ENCODE results near the gene RAET1G. TPM values are rescaled to one million over a fixed set of nuclear protein-coding genes. Genes with fewer than 3 reads are reported as not detected.
"Not testable (repeated sequence)": the region's sequence is repeated elsewhere in the genome, so short reads cannot be mapped to it uniquely, and the experiment has no call there.

The RAET1G gene
- total and polyA plus RNA-seq, 12 donors: 0.22 to 40.7 (median 11.6) TPM

DNA sequence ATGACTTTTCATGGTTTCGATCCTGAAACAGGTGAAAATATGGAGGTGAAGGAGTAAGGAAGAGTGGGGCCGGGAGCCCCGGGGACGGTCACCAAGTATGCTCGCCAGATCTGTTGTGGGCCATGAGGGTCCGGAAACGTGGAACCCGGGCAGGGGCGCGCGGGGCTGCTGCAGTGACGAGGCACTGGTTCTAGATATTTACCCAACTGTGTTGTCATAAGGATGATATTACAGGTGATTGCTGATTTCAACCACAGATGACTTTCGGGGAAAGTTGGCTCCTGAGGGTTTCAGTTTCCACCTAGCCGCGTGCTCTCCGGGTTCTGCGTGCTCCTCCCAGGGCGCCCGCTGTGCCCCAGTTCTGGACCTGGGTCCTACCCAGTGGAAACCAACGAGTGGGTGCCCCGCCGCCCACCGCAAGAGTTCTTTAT is 12.2 kb downstream of the RAET1G start:
- TF ChIP-seq POLR2A (IDR thresholded peaks at IDR 0.05): no peak
- TF ChIP-seq, protein P1, sequence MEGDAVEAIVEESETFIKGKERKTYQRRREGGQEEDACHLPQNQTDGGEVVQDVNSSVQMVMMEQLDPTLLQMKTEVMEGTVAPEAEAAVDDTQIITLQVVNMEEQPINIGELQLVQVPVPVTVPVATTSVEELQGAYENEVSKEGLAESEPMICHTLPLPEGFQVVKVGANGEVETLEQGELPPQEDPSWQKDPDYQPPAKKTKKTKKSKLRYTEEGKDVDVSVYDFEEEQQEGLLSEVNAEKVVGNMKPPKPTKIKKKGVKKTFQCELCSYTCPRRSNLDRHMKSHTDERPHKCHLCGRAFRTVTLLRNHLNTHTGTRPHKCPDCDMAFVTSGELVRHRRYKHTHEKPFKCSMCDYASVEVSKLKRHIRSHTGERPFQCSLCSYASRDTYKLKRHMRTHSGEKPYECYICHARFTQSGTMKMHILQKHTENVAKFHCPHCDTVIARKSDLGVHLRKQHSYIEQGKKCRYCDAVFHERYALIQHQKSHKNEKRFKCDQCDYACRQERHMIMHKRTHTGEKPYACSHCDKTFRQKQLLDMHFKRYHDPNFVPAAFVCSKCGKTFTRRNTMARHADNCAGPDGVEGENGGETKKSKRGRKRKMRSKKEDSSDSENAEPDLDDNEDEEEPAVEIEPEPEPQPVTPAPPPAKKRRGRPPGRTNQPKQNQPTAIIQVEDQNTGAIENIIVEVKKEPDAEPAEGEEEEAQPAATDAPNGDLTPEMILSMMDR (IDR thresholded peaks at IDR 0.05): no peak
- Histone ChIP-seq H3K4me1 (replicated peaks in 1 of 2) (no peaks in the 10 kb centered on the region), H3K27ac (no peak overlapping the region), H3K36me3 (replicated peaks in 1 of 2) (no peaks in the 10 kb centered on the region), H3K4me3 (no peak overlapping the region), H3K9me3 (replicated peaks in 1 of 3) (no peaks in the 10 kb centered on the region), H3K27me3 (no peaks in the 10 kb centered on the region)
- WGBS, 4 donors: 94 to 97% (median 96%) methylated on average over 23 of the region's 23 CpGs
- DNase-seq: peak in 3 of 7 donors; percentile 7 to 25 (median 8)
- intact Hi-C loops (cut with DNase I): no loop called here

DNA sequence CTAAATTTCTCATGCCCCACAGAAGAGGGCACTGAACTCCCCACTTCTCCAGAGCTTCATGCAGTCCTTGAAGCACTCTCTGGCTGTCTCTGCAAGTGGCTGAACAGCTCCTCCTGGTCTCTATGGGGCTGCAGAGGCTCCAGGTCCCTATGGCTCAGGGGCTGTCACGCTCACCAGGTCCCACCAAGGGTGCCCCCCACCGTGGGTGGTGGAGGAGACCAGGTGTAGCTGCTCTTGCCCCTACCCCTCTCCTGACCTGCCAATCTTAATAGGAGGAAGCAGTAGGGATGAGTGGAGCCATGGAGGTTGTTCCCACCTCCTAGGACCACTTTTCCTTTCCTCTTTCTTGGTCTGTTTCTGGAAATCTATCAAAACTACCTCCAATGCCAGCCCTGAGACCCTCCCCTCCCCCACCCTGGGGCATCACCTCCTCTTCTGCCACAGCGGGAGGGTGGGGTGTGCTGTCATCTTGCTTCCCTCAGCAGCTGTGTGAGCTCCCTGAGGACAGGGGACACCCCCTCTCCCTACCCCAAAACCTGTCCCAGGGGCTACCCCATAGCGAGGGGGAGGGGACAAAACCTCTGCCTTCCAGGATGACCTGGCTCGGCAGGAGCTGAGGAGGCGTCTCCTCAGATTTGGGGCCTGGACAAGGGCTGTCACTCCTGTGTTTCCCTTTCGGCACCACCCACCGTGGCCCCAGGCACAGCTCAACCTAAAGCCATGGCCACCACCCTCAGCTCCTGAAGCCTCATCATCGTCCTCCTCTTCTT is 13.0 kb downstream of the RAET1G start:
- 81 to 96% (median 89%) methylated on average over 5 to 9 of the region's 9 CpGs for WGBS, 4 donors
- TF ChIP-seq POLR2A (IDR thresholded peaks at IDR 0.05): no peak
- TF ChIP-seq, protein P1 (IDR thresholded peaks at IDR 0.05): no peak
- peak in 1 of 7 donors; percentile 14 for DNase-seq

DNA sequence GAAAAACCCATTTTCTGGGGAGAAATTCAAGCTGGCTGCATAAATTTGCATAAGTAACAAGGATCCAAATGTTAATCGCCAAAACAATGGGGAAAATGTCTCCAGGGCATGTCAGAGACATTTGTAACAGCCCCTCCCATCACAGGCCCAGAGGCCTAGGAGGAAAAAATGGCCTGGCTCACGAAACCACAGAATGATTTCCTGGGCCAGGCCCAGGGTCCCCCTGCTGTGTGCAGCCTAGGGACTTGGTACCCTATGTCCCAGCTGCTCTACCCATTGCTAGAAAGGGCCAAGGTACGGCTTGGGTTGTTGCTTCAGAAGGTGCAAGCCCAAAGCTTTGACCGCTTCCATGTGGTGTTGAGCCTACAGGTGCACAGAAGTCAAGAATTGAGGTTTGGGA is 14.4 kb downstream of the RAET1G start:
- H3K4me1 ChIP-seq (replicated peaks in 1 of 2); H3K4me3 ChIP-seq; H3K9me3 ChIP-seq (replicated peaks in 1 of 3); H3K36me3 ChIP-seq (replicated peaks in 1 of 2); intact Hi-C loops (cut with DNase I); H3K27me3 ChIP-seq; H3K27ac ChIP-seq: not testable (repeated sequence)
- peak in 1 of 7 donors; percentile 23 for DNase-seq
- WGBS, 4 donors: 64 to 83% (median 78%) methylated on average over 2 to 4 of the region's 4 CpGs

More for the DNA sequence above, 13.0 kb downstream of the RAET1G start:
- Histone ChIP-seq H3K27me3 (no peaks in the 10 kb centered on the region), H3K4me1 (replicated peaks in 1 of 2) (no peaks in the 10 kb centered on the region), H3K27ac (no peak overlapping the region), H3K36me3 (replicated peaks in 1 of 2) (no peaks in the 10 kb centered on the region), H3K4me3 (no peak overlapping the region), H3K9me3 (replicated peaks in 1 of 3) (no peaks in the 10 kb centered on the region)
- intact Hi-C loops (cut with DNase I): no loop called here

DNA sequence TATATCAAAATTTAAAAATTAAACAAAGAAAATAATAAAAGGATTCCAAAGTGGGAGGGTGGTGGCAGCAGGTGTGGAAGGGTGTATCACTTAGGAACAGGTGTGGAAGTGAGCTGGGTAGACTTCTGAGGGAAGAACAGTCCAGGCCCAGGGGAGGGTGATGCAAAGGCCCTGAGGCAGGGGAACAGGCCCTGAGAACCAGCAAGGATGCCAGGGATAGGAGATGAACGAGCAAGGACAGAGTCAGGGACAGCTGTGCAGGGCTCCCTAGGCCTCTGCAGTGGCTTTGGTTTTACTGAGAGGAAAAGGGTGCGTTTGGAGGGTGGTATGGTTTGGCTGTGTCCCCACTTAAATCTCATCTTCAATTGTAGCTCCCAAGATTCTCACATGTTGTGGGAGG is 15.6 kb downstream of the RAET1G start:
- TF ChIP-seq, protein P1 (IDR thresholded peaks at IDR 0.05): no peak
- no peak for TF ChIP-seq POLR2A (IDR thresholded peaks at IDR 0.05)
- intact Hi-C loops (cut with DNase I): no loop called here
- Histone ChIP-seq H3K4me1 (replicated peaks in 1 of 2) (no peaks in the 10 kb centered on the region), H3K27me3 (no peaks in the 10 kb centered on the region), H3K36me3 (replicated peaks in 1 of 2) (no peaks in the 10 kb centered on the region), H3K9me3 (replicated peaks in 1 of 3) (no peaks in the 10 kb centered on the region), H3K4me3 (no peak overlapping the region), H3K27ac (no peak overlapping the region)
- WGBS, 4 donors: 81 to 95% (median 87%) methylated on average over 2 of the region's 2 CpGs
- DNase-seq: peak in 1 of 7 donors; percentile 15

DNA sequence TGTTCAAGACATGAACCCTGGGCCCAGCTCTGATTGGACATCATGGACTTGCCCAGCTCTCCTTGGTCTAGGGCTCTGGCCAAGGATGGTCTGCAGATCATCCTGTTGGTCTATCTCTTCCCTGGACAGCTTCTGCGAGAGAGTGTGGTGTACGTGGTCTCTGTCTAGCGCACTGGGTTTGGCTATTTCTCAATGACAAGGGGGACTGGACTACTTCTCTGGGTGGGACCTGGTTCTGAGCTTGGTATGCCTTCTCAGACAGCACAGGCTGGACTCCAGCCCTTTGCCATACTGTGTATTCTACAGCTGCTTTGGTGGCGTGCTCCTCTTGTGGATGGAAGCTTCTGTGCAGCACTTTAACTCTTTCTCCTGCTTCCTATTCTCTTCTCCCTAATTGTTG is 16.5 kb downstream of the RAET1G start:
- no peak for TF ChIP-seq POLR2A (IDR thresholded peaks at IDR 0.05)
- TF ChIP-seq, protein P1 (IDR thresholded peaks at IDR 0.05): no peak
- WGBS, 4 donors: 90 to 95% (median 95%) methylated on average over 2 to 4 of the region's 4 CpGs
- Histone ChIP-seq H3K9me3 (replicated peaks in 1 of 3) (no peaks in the 10 kb centered on the region), H3K4me1 (replicated peaks in 1 of 2) (no peaks in the 10 kb centered on the region), H3K4me3 (no peak overlapping the region), H3K27ac (no peak overlapping the region), H3K36me3 (replicated peaks in 1 of 2) (no peaks in the 10 kb centered on the region), H3K27me3 (no peaks in the 10 kb centered on the region)
- intact Hi-C loops (cut with DNase I): no loop called here
- DNase-seq: peak in 2 of 7 donors; percentile 2 to 18
